Mesodermal cell (in vitro differentiated cells): ENCODE results near the gene LAMC1.
"Not testable (repeated sequence)": the region's sequence is repeated elsewhere in the genome, so short reads cannot be mapped to it uniquely, and the experiment has no call there.

Experiments
- H3K27ac ChIP-seq: 2 replicates; pipeline ENCODE4 v1.7.0; 2013; ENCODE audit warnings: mild to moderate bottlenecking, low read depth, low read length, moderate library complexity; ENCODE audit not compliant: severe bottlenecking
- H3K36me3 ChIP-seq: 2 replicates; pipeline ENCODE4 v1.7.1; 2013; ENCODE audit warnings: mild to moderate bottlenecking, low read length, moderate library complexity; ENCODE audit not compliant: control insufficient read depth, insufficient read depth
- H3K4me1 ChIP-seq: one replicate; pipeline ENCODE4 v1.7.1; 2013; ENCODE audit warnings: mild to moderate bottlenecking, low read length; ENCODE audit not compliant: insufficient read depth, control insufficient read depth, poor library complexity, severe bottlenecking
- H3K4me3 ChIP-seq: 2 replicates; pipeline ENCODE4 v1.7.0; 2013; ENCODE audit warnings: low read length, control low read depth, mild to moderate bottlenecking; ENCODE audit not compliant: insufficient read depth, poor library complexity, severe bottlenecking; ENCODE audit errors: extremely low read depth
- H3K9me3 ChIP-seq: 2 replicates; pipeline ENCODE4 v1.7.1; 2013; ENCODE audit warnings: mild to moderate bottlenecking, low read length, moderate library complexity; ENCODE audit not compliant: control insufficient read depth
- WGBS, 2 experiments: methylation state at CpG; one replicate each; pipeline ENCODE4 v1.1.5; 2013; ENCODE audit warnings: missing lambda C conversion rate in 2 of 2; ENCODE audit not compliant: insufficient coverage in 2 of 2; 5-methylcytosine and 5-hydroxymethylcytosine counted together

Gene LAMC1

GRCh38 chr1:183149273-183149672 is 126.1 kb downstream of the LAMC1 start:
- Histone ChIP-seq H3K4me3 (no peak overlapping the region), H3K36me3 (peaks cover 6% of the 10 kb centered on the region), H3K27ac (no peak overlapping the region), H3K9me3 (no peaks in the 10 kb centered on the region), H3K4me1 (no peaks in the 10 kb centered on the region)
- WGBS, 2 experiments = 80 to 100% methylated on average over 1 of the region's 1 CpG

GRCh38 chr1:183150032-183150431 is 126.8 kb downstream of the LAMC1 start:
- 83% methylated on average over 1 of the region's 1 CpG; no CpG with 5 or more reads in 1 of the 2 experiments for WGBS, 2 experiments
- not testable (repeated sequence) for H3K36me3 ChIP-seq, H3K4me1 ChIP-seq, H3K9me3 ChIP-seq, H3K4me3 ChIP-seq, H3K27ac ChIP-seq

- Histone ChIP-seq H3K4me1 (no peaks in the 10 kb centered on the region), H3K27ac (no peak overlapping the region), H3K9me3 (no peaks in the 10 kb centered on the region), H3K36me3 (no peaks in the 10 kb centered on the region), H3K4me3 (no peak overlapping the region)
Measured at GRCh38 chr1:183150445-183150844, 127.2 kb downstream of the LAMC1 start.

DNA sequence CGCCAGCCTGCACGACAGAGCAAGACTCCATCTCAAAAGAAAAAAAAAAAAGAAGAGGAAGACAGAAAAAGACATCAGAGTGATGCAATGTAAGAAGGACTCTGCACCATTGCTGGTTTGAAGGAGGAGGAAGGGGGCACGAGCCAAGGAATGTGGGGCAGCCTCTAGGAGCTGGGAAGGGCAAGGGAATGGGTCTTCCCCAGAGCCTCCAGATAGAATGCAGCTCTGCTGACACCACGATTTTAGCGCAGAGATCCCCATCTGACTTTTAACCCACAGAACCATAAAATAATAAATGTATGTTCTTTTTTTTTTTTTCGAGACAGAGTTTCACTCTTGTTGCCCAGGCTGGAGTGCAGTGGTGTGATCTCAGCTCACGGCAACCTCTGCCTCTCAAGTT is 129.0 kb downstream of the LAMC1 start:
- Histone ChIP-seq H3K4me3 (no peak overlapping the region), H3K9me3 (no peaks in the 10 kb centered on the region), H3K4me1 (no peaks in the 10 kb centered on the region), H3K36me3 (no peaks in the 10 kb centered on the region), H3K27ac (no peak overlapping the region)
- WGBS, 2 experiments = 88 to 100% methylated on average over 3 to 5 of the region's 7 CpGs

DNA sequence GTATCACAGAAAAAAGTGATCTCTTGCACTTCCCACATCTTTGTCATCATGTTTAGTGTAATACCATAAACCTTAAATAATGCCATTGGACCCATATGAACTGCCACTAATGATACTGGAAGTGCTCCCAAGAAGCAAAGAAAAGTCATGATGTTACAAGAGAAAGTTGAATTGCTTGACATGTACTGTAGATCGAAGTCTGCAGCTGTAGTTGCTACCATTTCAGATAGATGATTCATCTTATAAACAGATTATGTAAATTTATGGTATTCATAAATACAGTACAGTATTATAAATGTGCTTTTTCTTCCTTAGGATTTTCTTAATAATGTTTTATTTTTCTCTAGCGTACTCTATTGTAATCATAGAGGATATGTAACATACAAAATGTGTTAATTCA is 132.7 kb downstream of the LAMC1 start:
- WGBS, 2 experiments = no CpG with 5 or more reads among the region's 2 CpGs
- H3K4me3 ChIP-seq = no peak overlapping the region

DNA sequence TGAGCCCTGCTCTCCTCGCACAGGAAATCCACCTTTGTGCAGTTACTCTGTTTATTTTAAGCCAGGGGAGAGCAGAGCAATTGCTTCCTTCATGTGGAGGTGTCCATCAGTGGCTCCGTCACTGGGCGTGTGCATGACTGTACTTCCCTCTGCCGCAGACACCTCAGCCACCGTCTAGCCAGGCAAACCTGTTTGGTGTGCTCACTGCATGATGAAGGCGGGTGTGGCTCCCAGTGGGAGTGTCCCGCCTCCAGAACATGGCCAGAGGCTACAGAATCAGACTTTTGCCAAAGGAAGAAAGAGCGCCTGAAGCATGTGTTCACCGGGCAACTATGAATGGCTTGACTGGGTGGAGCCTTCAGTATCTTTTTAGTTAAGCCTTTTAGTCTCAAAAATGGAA is 136.7 kb downstream of the LAMC1 start:
- Histone ChIP-seq H3K36me3 (no peaks in the 10 kb centered on the region), H3K4me1 (peaks cover 14% of the 10 kb centered on the region), H3K4me3 (no peak overlapping the region), H3K9me3 (no peaks in the 10 kb centered on the region), H3K27ac (no peak overlapping the region)
- WGBS, 2 experiments = 90 to 91% methylated on average over 9 of the region's 9 CpGs

More for the DNA sequence above, 132.7 kb downstream of the LAMC1 start:
- Histone ChIP-seq H3K36me3 (no peaks in the 10 kb centered on the region), H3K27ac (no peak overlapping the region), H3K9me3 (no peaks in the 10 kb centered on the region), H3K4me1 (no peaks in the 10 kb centered on the region)

- no peak overlapping the region for H3K4me3 ChIP-seq
- H3K4me1 ChIP-seq = peaks cover 22% of the 10 kb centered on the region
- 92 to 94% methylated on average over 3 of the region's 3 CpGs for WGBS, 2 experiments
- no peaks in the 10 kb centered on the region for H3K36me3 ChIP-seq
- no peaks in the 10 kb centered on the region for H3K9me3 ChIP-seq
- H3K27ac ChIP-seq = no peak overlapping the region
Measured at GRCh38 chr1:183161391-183161790, 138.2 kb downstream of the LAMC1 start.

GRCh38 chr1:183163316-183163715 is 140.1 kb downstream of the LAMC1 start:
- Histone ChIP-seq H3K36me3 (no peaks in the 10 kb centered on the region), H3K27ac (no peak overlapping the region), H3K4me3 (no peak overlapping the region), H3K9me3 (no peaks in the 10 kb centered on the region), H3K4me1 (peaks cover 22% of the 10 kb centered on the region)
- 100% methylated on average over 2 of the region's 3 CpGs for WGBS, 2 experiments

GRCh38 chr1:183164340-183164739 is 141.1 kb downstream of the LAMC1 start:
- Histone ChIP-seq H3K4me3 (no peak overlapping the region), H3K9me3 (no peaks in the 10 kb centered on the region), H3K36me3 (no peaks in the 10 kb centered on the region), H3K4me1 (peaks cover 22% of the 10 kb centered on the region), H3K27ac (peak overlapping the region; percentile 78)
- 38 to 60% methylated on average over 1 of the region's 1 CpG for WGBS, 2 experiments

GRCh38 chr1:183164963-183165362 is 141.7 kb downstream of the LAMC1 start:
- peaks cover 22% of the 10 kb centered on the region for H3K4me1 ChIP-seq
- H3K9me3 ChIP-seq = no peaks in the 10 kb centered on the region
- no peaks in the 10 kb centered on the region for H3K36me3 ChIP-seq
- no peak overlapping the region for H3K4me3 ChIP-seq
- no peak overlapping the region for H3K27ac ChIP-seq
- 90 to 100% methylated on average over 2 to 4 of the region's 4 CpGs for WGBS, 2 experiments

DNA sequence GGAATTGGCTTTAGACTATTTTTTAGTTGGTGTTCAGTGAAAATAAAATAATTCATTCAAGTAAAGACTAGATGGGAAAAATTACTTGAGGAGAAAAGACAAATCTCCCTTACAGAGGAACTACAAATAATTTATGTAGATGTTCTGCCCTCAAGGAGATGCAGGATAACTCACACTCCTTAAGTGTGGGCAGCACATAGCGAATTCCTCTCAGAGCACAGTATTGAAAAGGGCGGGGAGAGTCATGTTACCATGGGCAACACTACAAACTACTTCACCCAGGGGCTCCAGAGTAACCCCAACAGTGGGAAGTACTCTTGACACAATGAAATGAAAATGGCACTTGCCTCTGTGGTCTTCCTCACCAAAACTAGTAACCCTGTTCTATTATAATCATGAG is 142.2 kb downstream of the LAMC1 start:
- Histone ChIP-seq H3K36me3 (no peaks in the 10 kb centered on the region), H3K4me3 (no peak overlapping the region), H3K9me3 (no peaks in the 10 kb centered on the region), H3K27ac (no peak overlapping the region), H3K4me1 (peaks cover 22% of the 10 kb centered on the region)
- WGBS, 2 experiments = 90% methylated on average over 2 of the region's 2 CpGs; no CpG with 5 or more reads in 1 of the 2 experiments
